ENCODE results near the gene ATP8B3. TPM values are rescaled to one million over a fixed set of nuclear protein-coding genes. Genes with fewer than 3 reads are reported as not detected.

The ATP8B3 gene
- total RNA-seq, 1 experiment from 2014 or later = 9.6 TPM

DNA sequence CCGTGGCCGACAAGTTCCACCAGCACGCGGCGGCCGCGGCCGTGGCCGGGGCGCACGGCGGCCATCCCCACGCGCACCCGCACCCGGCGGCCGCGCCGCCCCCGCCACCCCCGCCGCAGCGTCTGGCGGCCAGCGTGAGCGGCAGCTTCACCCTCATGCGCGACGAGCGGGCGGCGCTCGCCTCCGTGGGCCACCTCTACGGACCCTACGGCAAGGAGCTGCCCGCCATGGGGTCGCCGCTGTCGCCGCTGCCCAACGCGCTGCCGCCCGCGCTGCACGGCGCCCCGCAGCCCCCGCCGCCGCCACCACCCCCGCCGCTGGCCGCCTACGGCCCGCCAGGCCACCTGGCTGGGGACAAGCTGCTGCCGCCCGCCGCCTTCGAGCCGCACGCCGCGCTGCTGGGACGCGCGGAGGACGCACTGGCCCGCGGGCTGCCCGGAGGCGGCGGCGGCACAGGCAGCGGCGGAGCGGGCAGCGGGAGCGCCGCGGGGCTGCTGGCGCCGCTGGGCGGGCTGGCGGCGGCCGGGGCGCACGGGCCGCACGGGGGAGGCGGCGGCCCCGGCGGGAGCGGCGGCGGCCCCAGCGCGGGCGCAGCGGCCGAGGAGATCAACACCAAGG, 57.9 kb downstream of the ATP8B3 start:
- Histone ChIP-seq H3K27me3 (ENCODE audit: insufficient read depth, low read length) (peaks cover 90% of the 10 kb centered on the region), H3K56ac (ENCODE audit: insufficient read length, low read depth, low read length) (no peak overlapping the region), H3K27ac (ENCODE audit: insufficient read length, low read depth, low read length) (no peak overlapping the region), H2BK5ac (ENCODE audit: insufficient read length, low read length) (no peak overlapping the region), H4K5ac (ENCODE audit: insufficient read length, low read depth, low read length) (no peak overlapping the region), H2AK5ac (ENCODE audit: insufficient read length, low read length) (no peak overlapping the region), H3K9ac (ENCODE audit: extremely low read depth, insufficient read length, low read length) (no peak overlapping the region), H3K79me1 (ENCODE audit: insufficient read depth, low read depth, low read length, poor library complexity, severe bottlenecking) (no peaks in the 10 kb centered on the region), H3K79me2 (ENCODE audit: insufficient read depth, low read length) (no peaks in the 10 kb centered on the region), H2BK120ac (ENCODE audit: low read depth, low read length, poor library complexity, severe bottlenecking) (no peak overlapping the region), H3T11ph (ENCODE audit: low read length) (no peak overlapping the region), H2BK12ac (ENCODE audit: insufficient read length, low read depth, low read length) (no peak overlapping the region), H4K20me1 (ENCODE audit: control insufficient read depth, insufficient read depth, insufficient read length) (no peaks in the 10 kb centered on the region), H3K4me1 (ENCODE audit: insufficient read depth, low read length) (no peaks in the 10 kb centered on the region), H3K4ac (ENCODE audit: low read depth, low read length) (no peak overlapping the region), H3K23me2 (ENCODE audit: insufficient read length, low read depth, low read length, poor library complexity, severe bottlenecking) (peaks cover 2% of the 10 kb centered on the region), H4K8ac (replicated peaks; ENCODE audit: insufficient read length, low read depth, low read length) (no peak overlapping the region), H3K4me2 (ENCODE audit: insufficient read depth, insufficient read length, low read length) (no peak overlapping the region), H3K18ac (ENCODE audit: insufficient read length, low read depth, low read length) (no peak overlapping the region), H2BK15ac (ENCODE audit: low read depth, low read length) (no peak overlapping the region), H3K14ac (ENCODE audit: insufficient read depth, low read length) (no peak overlapping the region), H4K91ac (ENCODE audit: insufficient read length, low read depth, low read length) (no peak overlapping the region), H2AFZ (ENCODE audit: low read length) (no peak overlapping the region), H3K23ac (ENCODE audit: insufficient read length, low read depth, low read length) (no peak overlapping the region), H3K9me3 (ENCODE audit: control insufficient read depth, low read depth, low read length) (no peaks in the 10 kb centered on the region), H2BK20ac (ENCODE audit: low read depth, low read length, poor library complexity, severe bottlenecking) (no peak overlapping the region)
- H3K27me3 Mint-ChIP-seq (ENCODE audit: low read depth) = peaks cover 90% of the 10 kb centered on the region
- H3K27ac Mint-ChIP-seq = no peak overlapping the region
- H3K36me3 Mint-ChIP-seq (ENCODE audit: insufficient read depth in 1 of 3, low read depth in 3 of 3) = no peaks in the 10 kb centered on the region; a peak in 1 of 7 replicates
- H3K4me3 Mint-ChIP-seq = no peak overlapping the region
- TF ChIP-seq, protein P1, sequence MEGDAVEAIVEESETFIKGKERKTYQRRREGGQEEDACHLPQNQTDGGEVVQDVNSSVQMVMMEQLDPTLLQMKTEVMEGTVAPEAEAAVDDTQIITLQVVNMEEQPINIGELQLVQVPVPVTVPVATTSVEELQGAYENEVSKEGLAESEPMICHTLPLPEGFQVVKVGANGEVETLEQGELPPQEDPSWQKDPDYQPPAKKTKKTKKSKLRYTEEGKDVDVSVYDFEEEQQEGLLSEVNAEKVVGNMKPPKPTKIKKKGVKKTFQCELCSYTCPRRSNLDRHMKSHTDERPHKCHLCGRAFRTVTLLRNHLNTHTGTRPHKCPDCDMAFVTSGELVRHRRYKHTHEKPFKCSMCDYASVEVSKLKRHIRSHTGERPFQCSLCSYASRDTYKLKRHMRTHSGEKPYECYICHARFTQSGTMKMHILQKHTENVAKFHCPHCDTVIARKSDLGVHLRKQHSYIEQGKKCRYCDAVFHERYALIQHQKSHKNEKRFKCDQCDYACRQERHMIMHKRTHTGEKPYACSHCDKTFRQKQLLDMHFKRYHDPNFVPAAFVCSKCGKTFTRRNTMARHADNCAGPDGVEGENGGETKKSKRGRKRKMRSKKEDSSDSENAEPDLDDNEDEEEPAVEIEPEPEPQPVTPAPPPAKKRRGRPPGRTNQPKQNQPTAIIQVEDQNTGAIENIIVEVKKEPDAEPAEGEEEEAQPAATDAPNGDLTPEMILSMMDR (conservative IDR thresholded peaks at IDR 0.05) = no peak
- H3K9me3 Mint-ChIP-seq = peaks cover 2 to 6% of the 10 kb centered on the region in 2 experiments; a peak in 4 of 5 replicates
- H3K4me1 Mint-ChIP-seq = peaks cover 2 to 28% of the 10 kb centered on the region in 2 experiments
- DNase-seq = no peak
- no CpG with 5 or more reads among the region's 105 CpGs for WGBS (ENCODE audit: extremely low coverage, insufficient read length, low lambda C conversion rate)

Data from H9 (cell line).